Fibroblast of villous mesenchyme (primary cell): ENCODE measurements around the gene IL6. TPM values are rescaled to one million over a fixed set of nuclear protein-coding genes. Genes with fewer than 3 reads are reported as not detected.

Experiments
- DNase-seq: peaks from one replicate; pipeline ENCODE4 v3.0.0-alpha.2; 2010; ENCODE audit warnings: low read depth
- H3K4me3 ChIP-seq: 2 replicates; pipeline ENCODE4 v1.5.1; 2011; ENCODE audit warnings: low read depth, mild to moderate bottlenecking, low read length
- CTCF ChIP-seq: IDR thresholded peaks from 2 replicates; pipeline ENCODE4 v1.5.1; 2012; ENCODE audit warnings: low read depth, mild to moderate bottlenecking, low read length; ENCODE audit not compliant: insufficient read depth
- total RNA-seq: library from RNA; depleted of rRNA; stranded (reverse); fragments of >200 nt; gene quantifications from 2 replicates; pipeline ENCODE4 v1.2.3, GENCODE V29; 2012

IL6 gene
- total RNA-seq, 1 donor, result 29.4 TPM

GRCh38 chr7:22781230-22781711, 54.3 kb downstream of the IL6 start:
- H3K4me3 ChIP-seq, result no peak overlapping the region
- peak; percentile 61 for DNase-seq
- no peak for TF ChIP-seq CTCF

Other genes with a start within 250 kb of the IL6 start
- 7.4 and 11.7 TPM in 2 replicates for gene STEAP1B, start 227.0 kb upstream of the IL6 start, total RNA-seq
- 135 and 149 TPM in 2 replicates for gene TOMM7, start 95.6 kb downstream of the IL6 start, total RNA-seq